ENCODE measurements around the gene OR5AL1. TPM values are rescaled to one million over a fixed set of nuclear protein-coding genes. Genes with fewer than 3 reads are reported as not detected.
"Not testable (repeated sequence)": the region's sequence is repeated elsewhere in the genome, so short reads cannot be mapped to it uniquely, and the experiment has no call there.

OR5AL1 gene
- not detected for total RNA-seq

DNA sequence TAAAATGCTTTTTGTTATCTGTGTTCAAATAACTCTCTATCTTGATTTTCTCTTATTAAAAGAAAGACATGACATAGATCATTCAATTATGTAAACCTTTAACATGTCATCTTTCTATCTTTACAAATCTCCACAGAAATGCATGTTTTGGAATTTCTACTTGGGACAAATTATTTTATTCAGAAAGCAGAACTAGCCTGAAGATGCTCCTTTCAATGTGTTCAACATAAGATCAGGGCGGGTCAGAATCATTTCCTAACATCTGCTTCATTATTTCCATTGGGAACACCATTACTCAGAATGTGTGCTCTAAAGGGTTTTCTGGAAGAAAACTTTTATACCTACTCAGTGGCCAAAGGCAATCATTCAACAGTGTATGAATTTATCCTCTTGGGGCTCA is at the start of gene OR5AL1:
OR5AL1 (plus strand) TSS at position 301 of the 400 bp plus-strand sequence.
- no peaks in the 10 kb centered on the region for H3K4me1 ChIP-seq
- no peaks in the 10 kb centered on the region for H3K36me3 ChIP-seq
- no peak for ATAC-seq (ENCODE audit: low FRiP score in 2 of 2)
- WGBS, 2 donors, result 68 to 86% methylated on average over 1 of the region's 1 CpG
- H3K27me3 ChIP-seq, result no peaks in the 10 kb centered on the region
- no peaks in the 10 kb centered on the region for H3K9me3 ChIP-seq
- no peak within 1 kb of the TSS for H3K27ac ChIP-seq
- H3K4me3 ChIP-seq, result no peak within 1 kb of the TSS
- DNase-seq, result no peak
- TF ChIP-seq, protein P1, sequence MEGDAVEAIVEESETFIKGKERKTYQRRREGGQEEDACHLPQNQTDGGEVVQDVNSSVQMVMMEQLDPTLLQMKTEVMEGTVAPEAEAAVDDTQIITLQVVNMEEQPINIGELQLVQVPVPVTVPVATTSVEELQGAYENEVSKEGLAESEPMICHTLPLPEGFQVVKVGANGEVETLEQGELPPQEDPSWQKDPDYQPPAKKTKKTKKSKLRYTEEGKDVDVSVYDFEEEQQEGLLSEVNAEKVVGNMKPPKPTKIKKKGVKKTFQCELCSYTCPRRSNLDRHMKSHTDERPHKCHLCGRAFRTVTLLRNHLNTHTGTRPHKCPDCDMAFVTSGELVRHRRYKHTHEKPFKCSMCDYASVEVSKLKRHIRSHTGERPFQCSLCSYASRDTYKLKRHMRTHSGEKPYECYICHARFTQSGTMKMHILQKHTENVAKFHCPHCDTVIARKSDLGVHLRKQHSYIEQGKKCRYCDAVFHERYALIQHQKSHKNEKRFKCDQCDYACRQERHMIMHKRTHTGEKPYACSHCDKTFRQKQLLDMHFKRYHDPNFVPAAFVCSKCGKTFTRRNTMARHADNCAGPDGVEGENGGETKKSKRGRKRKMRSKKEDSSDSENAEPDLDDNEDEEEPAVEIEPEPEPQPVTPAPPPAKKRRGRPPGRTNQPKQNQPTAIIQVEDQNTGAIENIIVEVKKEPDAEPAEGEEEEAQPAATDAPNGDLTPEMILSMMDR (IDR thresholded peaks at IDR 0.05), result no peak
- TF ChIP-seq POLR2A (IDR thresholded peaks at IDR 0.05), result no peak
- TF ChIP-seq POLR2AphosphoS5 (IDR thresholded peaks at IDR 0.05), result no peak
- TF ChIP-seq EP300 (IDR thresholded peaks at IDR 0.05), result no peak

DNA sequence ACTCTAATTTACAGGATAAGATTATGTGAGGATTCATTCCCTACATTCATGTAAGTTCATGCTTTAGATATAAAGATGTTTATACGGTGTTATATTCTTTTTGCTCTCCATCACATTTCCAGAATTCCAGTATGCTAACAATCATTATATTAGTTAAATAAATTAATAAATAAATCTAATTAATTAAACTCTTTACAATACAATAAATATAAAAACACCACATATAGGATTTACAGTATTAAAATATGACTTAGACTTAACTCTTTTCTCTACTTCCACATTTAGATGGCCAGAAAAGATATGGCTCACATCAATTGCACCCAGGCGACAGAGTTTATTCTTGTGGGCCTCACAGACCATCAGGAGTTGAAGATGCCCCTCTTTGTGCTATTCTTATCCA is 37.2 kb upstream of the OR5AL1 start, which contains the start of gene OR8U1:
OR8U1 (plus strand) TSS at position 301 of the 400 bp plus-strand sequence; CDS start at position 301, 0 bp downstream.
- H3K27me3 ChIP-seq, result no peaks in the 10 kb centered on the region
- WGBS, 2 donors, result 78 to 79% methylated on average over 2 of the region's 2 CpGs
- TF ChIP-seq EP300 (IDR thresholded peaks at IDR 0.05), result no peak
- TF ChIP-seq POLR2A (IDR thresholded peaks at IDR 0.05), result no peak
- TF ChIP-seq, protein P1 (IDR thresholded peaks at IDR 0.05), result no peak
- no peak for TF ChIP-seq POLR2AphosphoS5 (IDR thresholded peaks at IDR 0.05)
- no peaks in the 10 kb centered on the region for H3K4me1 ChIP-seq
- H3K27ac ChIP-seq, result no peak within 1 kb of the TSS
- no peak for ATAC-seq (ENCODE audit: low FRiP score in 2 of 2)
- H3K36me3 ChIP-seq, result no peaks in the 10 kb centered on the region
- DNase-seq, result no peak
- no peak within 1 kb of the TSS for H3K4me3 ChIP-seq
- H3K9me3 ChIP-seq, result no peaks in the 10 kb centered on the region

DNA sequence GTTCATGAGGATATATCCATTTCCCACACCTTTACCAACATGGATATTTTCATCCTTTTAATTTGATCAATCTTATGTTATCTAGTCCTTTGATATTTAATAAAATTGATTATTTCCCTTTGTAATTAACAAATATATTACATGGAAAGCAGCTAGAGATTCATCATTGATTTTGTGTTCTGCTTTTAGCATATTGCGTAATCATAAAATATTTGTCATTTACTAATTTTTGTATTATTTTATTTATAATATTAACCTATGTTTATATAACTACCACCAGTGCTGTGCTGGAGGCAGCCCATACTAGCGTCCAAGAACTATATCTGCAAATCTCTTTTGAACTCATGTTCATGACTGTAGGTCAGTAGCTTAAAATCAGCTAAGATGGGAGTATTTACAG is 32.4 kb upstream of the OR5AL1 start:
- ATAC-seq (ENCODE audit: low FRiP score in 2 of 2), result no peak
- no peak for DNase-seq
- Histone ChIP-seq H3K9me3 (no peaks in the 10 kb centered on the region), H3K4me3 (no peak overlapping the region), H3K27ac (no peak overlapping the region), H3K4me1 (no peaks in the 10 kb centered on the region), H3K27me3 (no peaks in the 10 kb centered on the region), H3K36me3 (no peaks in the 10 kb centered on the region)
- 76 to 79% methylated on average over 2 of the region's 2 CpGs for WGBS, 2 donors
- TF ChIP-seq POLR2AphosphoS5 (IDR thresholded peaks at IDR 0.05) (no peak), EP300 (IDR thresholded peaks at IDR 0.05) (no peak), POLR2A (IDR thresholded peaks at IDR 0.05) (no peak)
- TF ChIP-seq, protein P1 (IDR thresholded peaks at IDR 0.05), result no peak

DNA sequence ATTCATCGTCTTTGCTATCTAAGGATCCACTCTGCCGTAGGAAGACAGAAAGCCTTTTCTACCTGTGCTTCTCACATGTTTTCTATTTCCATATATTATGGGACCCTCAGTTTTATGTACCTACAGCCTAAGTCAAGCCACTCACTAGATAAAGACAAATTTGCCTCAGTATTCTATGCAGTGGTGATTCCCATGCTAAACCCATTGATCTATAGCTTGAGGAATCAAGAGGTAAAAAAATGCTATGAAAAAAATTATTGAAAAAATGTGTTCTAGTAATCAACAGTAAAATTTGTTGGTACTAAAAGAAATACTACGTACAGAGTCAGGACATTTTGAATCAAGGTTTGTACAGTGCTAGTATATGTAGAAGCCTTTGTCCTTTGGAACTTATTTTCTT is 18.1 kb upstream of the OR5AL1 start:
- Histone ChIP-seq H3K4me3 (no peak overlapping the region), H3K4me1 (no peaks in the 10 kb centered on the region), H3K27ac (no peak overlapping the region), H3K9me3 (no peaks in the 10 kb centered on the region), H3K36me3 (no peaks in the 10 kb centered on the region), H3K27me3 (no peaks in the 10 kb centered on the region)
- DNase-seq (no peak), ATAC-seq (ENCODE audit: low FRiP score in 2 of 2) (no peak)
- 84 to 89% methylated on average over 3 of the region's 3 CpGs for WGBS, 2 donors
- TF ChIP-seq POLR2A (IDR thresholded peaks at IDR 0.05) (no peak), EP300 (IDR thresholded peaks at IDR 0.05) (no peak), POLR2AphosphoS5 (IDR thresholded peaks at IDR 0.05) (no peak)
- TF ChIP-seq, protein P1 (IDR thresholded peaks at IDR 0.05), result no peak

DNA sequence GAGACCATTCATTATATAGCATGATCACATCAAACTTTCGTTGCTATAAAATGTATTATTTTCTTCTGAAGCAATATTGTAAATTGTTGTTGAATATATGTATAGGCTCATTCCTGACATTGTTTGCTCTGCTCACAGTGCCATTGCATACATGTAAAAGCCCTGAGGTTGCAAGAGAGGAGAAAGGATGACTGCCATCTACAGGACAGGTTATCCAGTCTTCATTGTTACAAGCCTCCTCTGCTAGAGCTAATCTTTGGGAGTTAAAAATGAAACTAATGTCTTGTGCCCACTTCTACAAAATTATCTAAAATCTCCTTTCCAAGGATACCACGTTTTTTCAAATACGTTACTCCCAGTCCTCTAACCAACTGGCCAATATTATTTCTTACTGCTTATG is 16.4 kb upstream of the OR5AL1 start:
- no peak for DNase-seq
- Histone ChIP-seq H3K27me3 (no peaks in the 10 kb centered on the region), H3K9me3 (no peaks in the 10 kb centered on the region), H3K27ac (no peak overlapping the region), H3K4me1 (no peaks in the 10 kb centered on the region), H3K4me3 (no peak overlapping the region), H3K36me3 (no peaks in the 10 kb centered on the region)
- 45 to 56% methylated on average over 3 of the region's 3 CpGs for WGBS, 2 donors
- TF ChIP-seq EP300 (IDR thresholded peaks at IDR 0.05) (no peak), POLR2AphosphoS5 (IDR thresholded peaks at IDR 0.05) (no peak), POLR2A (IDR thresholded peaks at IDR 0.05) (no peak)
- TF ChIP-seq, protein P1 (IDR thresholded peaks at IDR 0.05), result no peak
- ATAC-seq (ENCODE audit: low FRiP score in 2 of 2), result no peak

DNA sequence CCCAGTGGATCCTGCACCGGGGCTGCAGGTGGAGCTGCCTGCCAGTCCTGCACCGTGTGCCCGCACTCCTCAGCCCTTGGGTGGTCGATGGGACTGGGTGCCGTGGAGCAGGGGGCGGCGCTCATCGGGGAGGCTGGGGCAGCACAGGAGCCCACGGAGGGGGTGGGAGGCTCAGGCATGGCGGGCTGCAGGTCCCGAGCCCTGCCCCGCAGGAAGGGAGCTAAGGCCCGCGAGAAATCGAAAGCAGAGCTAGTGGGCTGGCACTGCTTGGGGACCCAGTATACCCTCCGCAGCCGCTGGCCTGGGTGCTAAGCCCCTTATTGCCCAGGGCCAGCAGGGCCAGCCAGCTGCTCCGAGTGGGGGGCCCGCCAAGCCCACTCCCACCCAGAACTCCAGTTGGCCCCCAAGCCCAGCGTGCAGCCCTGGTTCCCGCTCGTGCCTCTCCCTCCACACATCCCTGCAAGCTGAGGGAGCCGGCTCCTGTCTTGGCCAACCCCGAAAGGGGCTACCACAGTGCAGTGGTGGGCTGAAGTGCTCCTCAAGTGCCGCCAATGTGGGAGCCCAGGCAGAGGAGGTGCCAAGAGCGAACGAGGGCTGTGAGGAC is 10.5 kb upstream of the OR5AL1 start:
- WGBS, 2 donors, result 95 to 100% methylated on average over 12 to 27 of the region's 27 CpGs
- not testable (repeated sequence) for H3K27ac ChIP-seq; H3K4me3 ChIP-seq; H3K27me3 ChIP-seq; ATAC-seq (ENCODE audit: low FRiP score in 2 of 2); H3K4me1 ChIP-seq; H3K9me3 ChIP-seq; H3K36me3 ChIP-seq
- peak in 1 of 2 donors; percentile 54 for DNase-seq
